Medulla oblongata (tissue), 1 donor: ENCODE data around the gene TREML4.
"Not testable (repeated sequence)": the region's sequence is repeated elsewhere in the genome, so short reads cannot be mapped to it uniquely, and the experiment has no call there.

ENCODE experiments used
- DNase-seq: peaks from one replicate; pipeline ENCODE4 v3.0.0-alpha.2; 2015; ENCODE audit errors: extremely low spot score

TREML4 gene, protein sequence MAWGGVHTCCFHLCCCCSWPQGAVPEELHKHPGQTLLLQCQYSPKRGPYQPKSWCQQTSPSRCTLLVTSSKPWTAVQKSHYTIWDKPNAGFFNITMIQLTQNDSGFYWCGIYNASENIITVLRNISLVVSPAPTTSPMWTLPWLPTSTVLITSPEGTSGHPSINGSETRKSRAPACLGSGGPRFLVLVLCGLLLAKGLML

DNA sequence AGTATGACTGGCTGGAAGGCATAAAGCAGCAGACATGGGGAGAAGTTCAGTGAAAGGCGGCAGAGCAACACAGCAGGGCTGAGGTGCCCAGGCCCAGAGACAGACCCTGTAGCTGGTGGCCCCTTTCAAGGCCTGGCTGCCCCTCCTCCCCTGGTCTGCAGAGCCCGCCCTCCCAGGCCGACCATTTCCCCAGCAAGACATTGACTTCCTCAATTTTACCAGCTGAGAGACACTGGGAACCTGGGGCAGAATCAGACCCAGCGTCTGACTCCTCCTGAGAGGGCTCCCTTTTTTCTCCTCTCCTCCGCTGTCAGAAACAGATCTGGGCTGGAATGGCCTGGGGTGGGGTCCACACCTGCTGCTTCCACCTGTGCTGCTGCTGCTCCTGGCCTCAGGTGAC lies at the start of gene TREML4:
Gene TREML4 (plus strand): TSS at position 254 of the 400 bp plus-strand sequence. CDS start 79 bp downstream, at position 333.
- DNase-seq = no peak

DNA sequence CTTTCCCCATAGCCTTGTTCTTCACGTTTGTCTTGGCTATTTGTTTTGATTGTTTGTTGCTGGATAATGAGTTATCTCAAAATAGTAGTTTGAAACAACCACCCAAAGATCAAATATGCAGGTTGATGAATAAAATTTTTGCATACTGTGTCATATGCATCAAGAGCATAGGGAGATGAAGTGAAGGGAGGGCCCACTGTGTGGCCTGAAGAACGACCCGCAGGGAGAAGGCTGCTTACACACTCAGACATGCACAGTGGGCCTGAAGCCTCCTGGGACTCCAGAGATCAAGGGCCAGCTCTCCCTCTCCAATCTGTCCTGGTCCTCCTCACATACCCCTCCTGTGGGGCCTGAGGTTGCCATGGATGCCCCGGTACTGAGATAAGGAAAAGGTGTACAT lies 49.0 kb upstream of the TREML4 start:
- no peak for DNase-seq

DNA sequence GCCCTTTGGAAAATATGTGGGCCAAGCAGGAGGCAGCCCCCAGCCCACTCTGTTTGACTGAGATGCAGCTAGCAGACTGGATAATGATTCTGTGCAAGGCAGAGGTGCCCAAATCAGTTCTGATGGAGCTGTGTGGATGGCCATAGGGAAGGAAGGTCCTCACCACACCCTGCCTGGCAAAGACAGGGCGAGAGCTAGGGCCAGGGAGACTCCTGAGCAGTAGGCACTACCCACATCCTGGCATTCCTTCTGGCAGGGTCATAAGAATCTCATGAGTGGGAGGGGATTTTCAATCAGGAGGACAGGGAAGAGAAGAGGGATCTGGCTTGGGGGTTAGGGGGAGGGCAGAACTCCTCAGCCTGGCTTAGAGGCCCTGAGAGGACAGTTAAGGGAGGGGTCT lies 46.6 kb upstream of the TREML4 start:
- no peak for DNase-seq

DNA sequence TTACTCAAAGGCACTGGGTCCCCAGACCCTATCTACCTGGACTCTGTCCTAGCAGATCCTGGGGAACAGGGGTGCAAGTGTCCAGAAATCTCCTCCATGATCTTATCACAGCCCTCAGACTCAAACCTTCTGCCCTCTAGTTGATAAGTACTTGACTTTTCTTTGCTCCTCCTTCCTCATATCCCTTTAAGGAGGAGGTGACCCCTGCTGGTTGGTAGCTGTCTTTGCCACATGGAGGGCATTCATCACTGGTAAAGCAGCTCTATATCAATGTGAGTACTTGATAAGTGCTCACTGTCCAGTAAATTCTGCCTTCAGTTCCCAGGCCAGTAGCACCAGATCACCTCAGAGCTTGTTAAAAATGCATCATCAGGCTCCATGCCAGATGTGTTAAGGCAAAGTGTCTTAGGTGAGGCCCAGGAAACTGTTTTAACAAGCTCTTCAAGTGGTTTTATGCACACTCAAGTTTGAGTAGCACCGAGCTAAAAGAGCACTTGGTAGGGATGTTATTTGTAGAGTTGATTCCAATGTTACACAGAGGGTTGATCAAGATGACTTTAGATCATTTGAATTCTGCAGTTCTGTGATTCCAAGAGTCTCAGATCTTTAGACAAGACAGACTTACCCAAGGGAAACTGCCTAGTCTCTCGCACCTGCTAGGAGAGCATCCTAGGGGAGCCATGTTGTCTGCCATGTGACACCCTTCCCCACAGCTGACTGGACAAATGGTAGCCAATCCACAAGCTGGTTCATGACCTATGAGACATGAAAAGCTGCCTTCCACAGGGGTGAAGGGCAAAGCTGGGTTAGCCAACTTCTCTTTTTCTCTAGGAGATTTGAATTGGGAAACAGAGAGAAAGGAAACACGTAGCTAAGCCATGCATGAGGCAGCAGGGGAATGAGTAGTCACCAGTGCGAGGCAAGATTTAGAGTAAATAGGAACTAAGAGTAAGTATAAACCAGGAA lies 45.8 kb upstream of the TREML4 start:
- peak; percentile 79 for DNase-seq

DNA sequence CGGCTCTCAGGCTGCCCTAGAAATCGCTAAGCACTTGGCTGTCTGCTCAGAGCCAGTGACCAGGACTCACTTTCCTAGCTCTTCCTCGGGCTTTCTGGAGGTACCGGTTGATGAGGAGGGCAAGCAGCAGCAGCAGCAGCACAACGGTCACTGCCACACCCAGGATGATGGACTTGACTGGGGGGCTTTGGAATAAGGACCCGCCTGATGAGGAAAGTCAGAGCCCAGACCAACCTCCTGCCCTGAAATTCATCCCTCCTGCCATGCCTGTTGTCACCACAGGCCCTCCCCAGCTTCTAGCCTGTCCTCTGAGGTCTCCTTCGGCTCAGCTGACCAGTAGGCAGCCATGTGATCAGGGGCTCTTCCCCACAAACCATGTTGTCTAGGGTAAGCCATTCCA lies 43.4 kb upstream of the TREML4 start:
- no peak for DNase-seq

DNA sequence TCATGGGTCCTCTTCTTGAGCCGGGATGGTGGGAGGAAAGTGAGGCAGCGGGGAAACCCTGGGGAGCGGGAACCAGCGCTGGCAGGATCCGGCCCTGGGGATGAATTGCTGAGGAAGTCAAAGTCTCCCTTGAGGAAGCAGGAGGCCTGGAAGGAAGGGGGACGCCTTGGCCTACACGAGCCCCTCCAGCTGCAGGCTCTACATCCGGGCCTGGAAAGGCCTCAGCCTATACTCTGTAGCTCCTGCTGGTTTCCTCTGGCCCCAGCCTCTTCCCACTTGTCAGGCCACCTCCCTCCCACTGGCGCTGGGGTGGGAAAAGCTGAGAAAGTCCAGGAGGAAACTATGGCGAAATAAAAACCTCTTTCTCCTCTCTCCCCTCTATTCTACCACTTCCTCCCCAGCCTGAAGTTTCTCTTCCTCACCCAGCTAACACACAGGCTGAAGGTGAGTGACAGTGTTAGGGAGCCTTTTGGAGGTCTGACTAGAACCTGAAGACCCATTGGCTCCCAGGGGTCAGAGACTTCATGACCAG lies 42.1 kb upstream of the TREML4 start:
- DNase-seq = peak; percentile 25

DNA sequence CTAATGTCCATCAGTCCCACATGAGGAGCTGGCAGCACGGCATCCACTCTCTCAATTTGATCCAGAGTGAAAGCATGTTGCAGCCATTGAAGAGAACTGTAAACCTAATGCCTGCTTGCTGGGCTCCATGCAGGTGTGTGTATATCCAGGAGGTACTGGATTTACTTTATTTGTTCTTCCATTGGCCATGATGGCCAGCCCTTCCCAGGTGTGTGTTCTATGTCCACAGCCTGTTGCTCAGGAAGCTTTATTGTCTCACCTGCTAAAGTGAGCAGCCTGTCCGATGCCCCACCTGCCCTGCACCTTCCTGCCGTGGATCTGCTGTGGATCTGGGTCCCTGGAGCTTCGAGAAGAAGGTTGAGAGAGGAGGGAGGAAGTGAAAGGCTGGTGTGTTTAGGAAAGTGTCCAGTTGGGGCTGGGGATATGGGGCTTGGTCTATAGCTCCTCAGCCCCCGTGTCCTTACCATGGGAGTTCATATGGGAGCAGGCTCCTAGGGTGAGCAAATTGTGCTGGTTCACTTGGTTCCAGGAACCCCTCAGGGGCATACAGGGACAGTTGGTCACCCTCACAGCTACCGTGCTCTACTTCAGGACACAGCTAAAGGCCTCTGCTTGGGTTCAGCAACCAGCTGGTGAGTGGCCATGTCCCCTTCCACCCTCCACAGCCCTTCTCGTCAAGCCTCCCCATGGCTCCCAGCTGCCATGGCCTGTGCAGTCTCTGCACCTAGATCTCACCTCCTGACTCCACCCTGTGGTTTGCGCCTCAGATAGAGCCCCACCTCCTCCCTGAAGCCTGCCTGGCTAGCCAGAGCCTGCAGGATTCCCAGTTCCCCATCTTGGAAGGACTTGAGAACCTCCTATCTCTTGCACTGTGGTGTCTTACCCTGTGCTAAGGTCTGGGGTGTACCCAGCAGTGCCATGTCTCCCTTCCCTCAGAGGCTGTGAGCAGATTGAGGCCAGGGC lies 39.9 kb upstream of the TREML4 start:
- no peak for DNase-seq

DNA sequence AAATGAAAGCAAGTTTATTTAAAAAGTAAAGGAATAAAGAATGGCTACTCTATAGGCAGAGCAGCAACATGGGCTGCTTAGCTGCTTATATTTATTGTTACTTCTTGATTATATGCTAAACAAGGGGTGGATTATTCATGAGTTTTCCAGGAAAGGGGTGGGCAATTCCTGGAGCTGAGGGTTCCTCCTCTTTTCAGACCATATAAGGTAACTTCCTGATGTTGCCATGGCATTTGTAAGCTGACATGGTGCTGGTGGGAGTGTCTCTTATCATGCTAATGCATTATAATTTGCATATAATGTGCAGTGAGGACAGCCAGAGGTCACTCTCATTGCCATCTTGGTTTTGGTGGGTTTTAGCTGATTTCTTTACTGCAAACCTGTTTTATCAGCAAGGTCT lies 39.1 kb upstream of the TREML4 start:
- not testable (repeated sequence) for DNase-seq

DNA sequence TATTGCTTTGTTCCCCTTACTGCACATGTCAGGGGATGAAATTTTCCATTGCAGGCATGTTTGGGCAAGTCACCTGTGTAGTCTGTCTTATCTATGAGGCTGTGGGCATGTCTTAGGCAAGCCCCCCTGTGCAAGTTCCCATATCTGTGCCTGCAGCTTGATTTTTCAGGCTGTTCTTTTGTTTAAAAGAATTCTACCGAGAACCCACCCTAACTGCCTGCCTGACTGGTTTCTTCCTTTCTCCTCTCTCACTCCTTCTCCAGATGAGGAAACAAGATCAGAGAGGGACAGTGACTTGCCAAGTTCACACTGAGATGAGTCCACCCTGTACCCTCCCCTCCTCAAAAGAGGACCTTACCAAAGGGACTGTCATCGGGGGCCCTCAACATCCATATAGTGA lies 38.2 kb upstream of the TREML4 start:
- DNase-seq = no peak

DNA sequence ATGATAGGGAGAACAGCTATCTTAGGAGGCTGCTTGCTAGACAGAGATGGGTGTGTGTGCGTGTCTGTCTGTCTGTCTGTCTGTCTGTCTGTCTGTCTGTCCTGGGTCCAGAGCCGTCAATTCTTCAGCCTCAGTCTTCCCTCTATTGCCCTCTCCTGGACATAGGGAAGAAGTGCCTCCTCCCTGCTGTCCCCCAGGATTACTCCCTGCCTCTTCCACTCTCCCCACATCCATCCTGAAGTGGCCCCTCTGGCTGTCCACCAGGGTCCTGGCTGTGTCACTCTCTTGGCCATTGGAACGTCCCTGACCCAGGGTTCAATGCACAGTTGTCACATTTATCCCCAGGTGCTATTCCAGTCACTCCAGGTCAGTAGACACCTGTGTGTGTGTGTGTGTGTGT lies 37.4 kb upstream of the TREML4 start:
- no peak for DNase-seq

DNA sequence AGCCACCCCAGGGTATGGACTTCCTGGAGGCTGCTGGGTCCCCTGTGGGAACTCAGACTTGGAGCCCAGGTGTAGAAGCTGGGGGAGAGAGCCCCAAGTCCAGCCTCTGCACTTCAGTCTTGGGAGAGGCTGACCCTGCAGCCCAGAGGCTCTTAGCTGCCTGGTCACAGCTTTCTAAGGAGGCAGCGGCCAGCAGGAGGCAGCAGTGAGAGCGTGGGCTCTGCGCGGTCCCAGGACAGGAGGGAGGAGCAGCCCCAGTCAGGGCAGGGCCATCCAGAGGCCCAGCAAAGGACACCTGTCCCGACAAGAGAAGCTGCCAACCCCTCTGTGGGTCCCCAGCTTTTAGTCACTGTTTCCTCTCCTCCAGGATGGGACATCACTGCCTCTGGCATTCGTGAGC lies 36.6 kb upstream of the TREML4 start:
- DNase-seq = peak; percentile 17

DNA sequence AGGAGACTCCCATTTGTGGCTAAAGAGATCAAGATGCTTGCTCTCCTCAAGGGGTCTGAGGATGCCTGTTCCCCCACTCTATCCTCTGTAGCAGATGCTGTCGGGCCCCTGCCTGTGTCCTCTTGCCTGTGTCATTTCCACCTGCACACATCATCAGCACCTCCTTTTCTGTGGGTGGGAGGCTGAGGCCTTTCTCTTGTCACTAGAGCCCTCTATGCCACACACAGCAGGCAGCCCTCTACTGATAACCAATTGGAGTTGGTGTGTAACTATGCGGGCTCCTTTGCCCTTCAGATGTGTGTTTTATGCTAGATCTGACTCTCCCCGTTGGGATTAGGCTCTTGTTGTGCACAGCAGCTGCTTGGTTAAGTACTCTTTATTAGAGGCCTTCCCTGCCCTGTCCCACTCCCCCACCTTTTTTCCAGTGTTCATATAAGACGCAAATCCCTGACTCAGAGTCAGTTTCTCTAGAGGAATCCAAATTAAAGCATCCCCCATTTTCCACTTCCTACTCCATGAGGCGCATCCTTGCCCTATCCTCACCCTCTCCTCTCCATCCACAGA lies 34.9 kb upstream of the TREML4 start:
- no peak for DNase-seq

DNA sequence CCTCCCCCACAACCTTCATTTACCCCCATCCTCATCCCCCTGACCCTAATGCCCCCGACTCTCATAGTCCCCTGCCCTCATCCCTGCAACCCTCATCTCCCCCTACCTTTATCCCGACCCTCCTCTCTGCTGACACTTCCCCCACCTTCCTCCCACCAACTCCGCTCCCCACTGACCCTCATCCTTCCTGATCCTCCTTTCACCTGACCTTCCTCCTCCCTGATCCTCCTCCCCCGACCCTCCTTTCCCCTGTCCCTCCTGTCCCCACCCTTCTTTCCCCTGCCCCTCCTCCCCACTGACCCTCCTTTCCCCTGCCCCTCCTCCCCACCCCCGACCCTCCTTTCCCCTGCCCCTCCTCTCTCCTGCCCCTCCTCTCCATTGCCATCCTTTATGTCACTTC lies 34.3 kb upstream of the TREML4 start:
- no peak for DNase-seq

DNA sequence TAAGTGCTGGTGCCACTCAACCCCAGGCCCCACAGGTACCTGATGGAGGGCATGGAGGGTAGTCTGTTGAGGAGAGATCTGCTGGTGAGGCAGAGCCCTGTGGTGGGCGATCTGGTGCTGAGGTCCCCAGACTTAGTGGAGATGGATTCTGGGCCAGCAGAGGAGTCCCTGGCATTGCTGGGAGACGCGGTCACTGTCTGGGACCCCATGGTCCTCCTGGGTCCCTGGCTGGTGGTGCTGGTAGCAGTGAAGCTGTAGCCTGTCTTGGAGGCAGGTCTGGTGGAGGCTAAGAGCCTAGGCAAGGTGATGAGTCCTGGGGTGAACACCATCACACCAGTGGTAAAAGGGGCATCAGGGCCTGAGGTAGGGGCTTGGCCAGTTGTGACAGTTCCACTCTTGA lies 33.8 kb upstream of the TREML4 start:
- DNase-seq = no peak

DNA sequence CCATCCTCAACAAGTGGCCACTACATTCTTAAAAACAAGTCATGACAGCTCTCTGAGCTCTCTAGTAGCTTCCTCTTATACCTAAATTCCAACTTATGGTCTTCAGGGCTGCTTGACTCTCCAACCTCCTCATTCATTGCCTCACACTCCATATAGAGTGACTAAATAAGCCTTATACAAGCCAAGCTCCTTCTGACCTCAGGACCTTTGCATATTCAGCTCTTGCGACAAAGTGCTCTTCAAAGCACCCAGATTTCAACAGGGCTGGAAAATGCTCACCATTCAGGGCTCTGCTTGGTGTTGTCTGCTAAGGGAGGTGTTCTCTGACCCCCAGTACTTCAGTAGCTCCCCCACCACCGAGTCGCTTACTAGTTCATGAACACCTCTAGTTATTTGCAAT lies 30.9 kb upstream of the TREML4 start:
- no peak for DNase-seq

DNA sequence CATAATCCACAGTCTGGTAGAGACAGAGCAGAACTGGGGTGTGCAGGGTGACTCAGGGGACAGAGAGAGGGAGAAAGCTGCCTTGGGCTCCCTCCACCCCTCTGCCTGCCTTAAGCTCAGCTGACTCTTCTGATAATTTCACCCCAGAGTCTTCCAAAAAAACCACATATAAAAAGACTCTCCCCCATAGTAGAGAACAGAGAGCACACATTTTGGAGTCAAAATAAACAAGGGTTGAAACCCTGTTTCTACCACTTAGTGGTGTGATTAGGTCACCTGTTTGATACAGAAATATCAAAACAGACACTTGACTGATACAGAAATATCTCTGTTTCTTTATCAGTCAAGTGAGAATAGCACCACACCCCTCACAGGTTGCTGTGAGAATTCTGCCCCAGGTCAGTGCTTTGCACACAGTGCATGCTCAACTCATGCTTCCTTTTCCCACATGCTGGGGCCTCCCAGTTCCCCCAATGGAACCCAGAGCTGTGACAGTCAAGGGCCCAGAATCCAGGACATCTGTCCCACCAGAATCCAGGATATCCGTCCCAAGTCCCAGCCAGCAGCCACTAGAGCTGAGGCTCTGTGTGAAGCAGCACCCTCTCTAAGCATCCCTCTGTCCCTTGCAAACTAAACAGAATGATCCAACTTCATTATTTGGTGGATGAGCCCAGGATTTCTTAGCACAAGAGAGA lies 28.4 kb upstream of the TREML4 start:
- DNase-seq = no peak

DNA sequence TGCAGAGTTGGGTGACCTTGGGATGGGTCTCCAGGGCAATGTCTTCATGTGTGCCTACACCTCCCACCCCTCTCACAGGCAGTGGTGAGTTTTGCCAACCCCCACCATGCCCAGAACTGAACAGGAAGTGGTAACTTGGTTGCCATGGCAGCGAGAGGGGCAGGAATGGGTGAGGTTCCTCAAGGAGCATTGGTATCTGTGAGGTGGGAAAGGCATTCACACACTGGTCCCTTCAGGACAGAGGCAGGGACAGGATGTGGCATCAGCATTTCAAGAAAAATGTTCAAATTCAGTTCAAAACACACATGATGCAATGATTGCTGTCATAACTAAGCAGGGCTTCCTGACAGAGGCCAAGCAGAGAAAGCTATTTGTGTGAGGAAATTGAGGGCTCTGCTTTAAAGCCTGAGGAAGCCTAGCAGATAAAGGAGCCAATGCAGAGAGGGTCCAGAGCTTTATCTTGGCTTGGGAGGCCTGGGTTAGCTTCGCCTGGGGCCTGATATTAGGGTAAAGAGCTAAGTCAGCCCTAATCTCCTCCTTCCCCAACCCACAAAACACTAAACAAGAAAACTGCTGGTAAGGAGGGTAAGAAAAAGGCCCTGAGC lies 27.8 kb upstream of the TREML4 start:
- peak; percentile 4 for DNase-seq

DNA sequence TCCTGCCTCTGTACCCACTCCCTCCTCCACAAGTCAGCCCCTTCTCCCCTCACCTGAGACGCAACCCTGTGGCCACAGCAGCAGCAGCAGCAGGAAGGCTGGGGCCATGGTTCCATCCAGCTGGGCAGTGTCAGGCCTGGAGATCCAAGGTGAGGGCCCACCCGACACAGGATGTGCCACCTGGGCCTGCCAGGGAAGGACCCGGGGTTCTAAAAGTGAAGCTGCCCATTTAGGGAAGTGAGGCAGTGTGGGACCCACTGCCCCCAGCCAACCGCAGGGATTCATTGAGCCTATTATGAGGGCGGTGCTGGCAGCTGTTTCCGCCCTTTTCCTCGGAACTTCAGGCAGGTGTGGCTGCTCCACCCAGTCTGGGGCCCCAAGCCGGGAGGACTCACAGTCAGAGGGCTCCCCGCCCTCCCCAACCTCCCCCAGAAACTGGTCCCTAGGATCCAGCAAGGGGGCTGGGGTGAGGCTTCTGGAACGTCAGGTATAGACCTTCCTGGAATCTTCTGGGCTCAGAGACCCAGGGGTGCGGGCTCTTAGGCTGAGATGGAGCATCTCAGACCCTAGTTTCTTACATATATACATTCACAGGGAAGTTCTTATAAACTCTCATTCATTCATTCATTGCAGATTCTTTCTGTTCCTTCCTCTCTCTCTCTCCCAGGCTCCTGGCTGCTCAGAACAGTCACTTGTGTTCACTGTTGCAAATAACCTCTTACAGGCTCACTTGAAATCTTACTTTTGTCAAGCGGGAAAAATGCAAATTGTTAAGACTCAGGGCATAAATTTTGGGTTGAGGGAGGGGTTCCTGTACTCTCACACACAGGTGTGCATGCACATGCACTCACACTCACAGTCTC lies 27.0 kb upstream of the TREML4 start, which contains the start of gene TREML2:
Gene TREML2 (minus strand): TSS at position 249 of the 863 bp plus-strand sequence. CDS start 141 bp downstream, at position 108.
- DNase-seq = no peak

DNA sequence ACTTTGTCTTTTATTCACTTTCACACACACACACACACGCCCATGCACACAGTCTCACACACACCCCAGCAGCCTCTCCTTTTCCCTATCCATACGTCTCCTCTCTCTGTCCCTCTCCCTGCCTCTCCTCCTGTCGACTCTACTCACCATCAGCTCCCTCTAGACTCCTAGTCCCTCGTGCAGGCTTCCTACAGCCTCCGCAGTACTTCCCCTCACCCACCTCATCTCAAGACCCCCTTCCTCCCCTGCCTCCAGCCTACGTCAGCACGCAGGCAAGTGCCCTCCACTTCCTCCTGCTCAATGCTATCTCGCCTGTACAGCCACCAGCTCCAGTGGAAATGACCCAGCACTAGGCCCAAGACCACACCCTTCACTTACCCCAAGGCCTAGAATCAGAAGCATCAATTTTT lies 26.4 kb upstream of the TREML4 start:
- no peak for DNase-seq
